ENCODE data around the gene YBEY. TPM values are rescaled to one million over a fixed set of nuclear protein-coding genes. Genes with fewer than 3 reads are reported as not detected.

Gene YBEY
- total RNA-seq, 1 experiment from 2014 or later: 35.0 TPM

DNA sequence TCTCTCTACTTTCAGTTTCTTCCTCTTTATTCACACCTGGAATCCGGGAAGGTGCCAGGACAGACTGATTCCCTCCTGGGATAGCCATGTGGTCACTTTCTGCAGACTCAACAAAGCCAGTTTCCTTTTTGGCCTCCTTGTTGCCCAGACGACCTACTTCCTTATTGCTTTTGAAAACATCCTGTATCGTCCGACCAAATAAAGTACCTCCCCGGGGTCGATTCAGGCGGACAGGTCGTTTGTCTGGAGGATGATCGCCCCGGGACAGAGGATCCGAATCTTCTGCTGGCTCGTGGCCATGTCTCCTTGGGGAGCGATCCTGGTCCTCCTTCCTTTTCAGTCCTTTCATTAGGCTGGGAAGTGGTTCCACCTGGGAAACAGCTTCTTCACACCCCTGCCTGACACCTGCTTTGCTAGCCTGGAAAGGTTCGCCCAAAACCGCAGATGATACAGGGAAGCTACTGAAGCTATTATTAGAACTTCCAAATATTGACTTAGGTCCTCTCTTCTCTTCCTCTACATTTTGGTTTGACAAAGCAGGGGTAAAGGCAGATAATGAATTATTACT lies 2.0 kb upstream of the YBEY start:
- Histone ChIP-seq H3K27me3 (ENCODE audit: control insufficient read depth, insufficient read depth, low read length) (no peaks in the 10 kb centered on the region), H3K36me3 (replicated peaks; ENCODE audit: control insufficient read depth, insufficient read depth, low read length) (peaks cover 16% of the 10 kb centered on the region), H3K4me3 (ENCODE audit: insufficient read depth, low read depth, low read length) (no peak overlapping the region)
- DNase-seq: peak; percentile 23

DNA sequence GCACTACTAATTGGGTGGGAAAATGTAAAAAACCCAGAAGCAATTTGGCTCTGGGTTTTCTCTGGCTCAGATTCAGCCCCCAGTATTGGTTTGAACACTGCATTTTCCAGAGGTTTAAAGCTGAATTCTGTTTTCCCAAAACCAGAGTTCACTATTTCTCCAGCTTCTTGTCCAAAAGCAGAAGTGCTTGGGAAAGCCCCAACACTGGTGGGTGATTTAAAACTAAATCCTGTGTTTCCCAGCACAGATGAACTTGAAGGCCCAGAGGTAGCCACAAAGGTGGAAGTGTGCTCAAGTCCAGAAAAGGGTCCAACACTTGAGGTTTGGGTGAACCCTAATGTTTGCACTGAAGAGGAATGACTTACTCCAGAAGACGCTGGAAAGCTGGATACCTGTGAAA lies 1.4 kb upstream of the YBEY start:
- Histone ChIP-seq H3K4me3 (ENCODE audit: insufficient read depth, low read depth, low read length) (no peak overlapping the region), H3K27me3 (ENCODE audit: control insufficient read depth, insufficient read depth, low read length) (no peaks in the 10 kb centered on the region), H3K36me3 (replicated peaks; ENCODE audit: control insufficient read depth, insufficient read depth, low read length) (peaks cover 10% of the 10 kb centered on the region)
- DNase-seq: no peak

DNA sequence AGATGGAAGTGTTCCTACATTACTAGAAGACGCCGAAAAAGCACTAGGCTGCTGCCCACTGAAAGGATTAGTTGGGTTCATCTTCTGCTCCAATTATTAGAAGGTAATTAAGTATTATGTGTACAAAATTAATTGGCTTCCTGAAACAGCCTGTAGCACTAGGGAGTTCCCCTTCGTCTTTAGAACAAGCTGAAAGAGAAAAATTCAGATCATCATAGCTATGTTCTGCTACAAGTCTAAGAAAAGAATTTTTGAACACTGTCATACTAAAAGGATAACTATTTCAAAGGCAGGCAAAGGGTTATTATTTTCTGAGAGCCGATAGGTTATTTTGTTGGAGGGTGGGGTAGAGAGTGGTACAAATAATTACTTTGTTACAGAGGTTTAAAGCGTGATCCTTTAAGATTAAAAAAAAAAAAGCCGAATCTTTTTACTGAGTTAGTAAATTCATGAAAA lies 908 bp upstream of the YBEY start, which contains the start of gene MCM3AP:
Gene MCM3AP (minus strand): TSS at position 406 of the 456 bp plus-strand sequence. CDS start 325 bp downstream, at position 81.
- Histone ChIP-seq H3K36me3 (replicated peaks; ENCODE audit: control insufficient read depth, insufficient read depth, low read length) (peaks cover 7% of the 10 kb centered on the region), H3K27me3 (ENCODE audit: control insufficient read depth, insufficient read depth, low read length) (no peaks in the 10 kb centered on the region), H3K4me3 (ENCODE audit: insufficient read depth, low read depth, low read length) (peak within 1 kb of the TSS; percentile 88)
- DNase-seq: no peak

DNA sequence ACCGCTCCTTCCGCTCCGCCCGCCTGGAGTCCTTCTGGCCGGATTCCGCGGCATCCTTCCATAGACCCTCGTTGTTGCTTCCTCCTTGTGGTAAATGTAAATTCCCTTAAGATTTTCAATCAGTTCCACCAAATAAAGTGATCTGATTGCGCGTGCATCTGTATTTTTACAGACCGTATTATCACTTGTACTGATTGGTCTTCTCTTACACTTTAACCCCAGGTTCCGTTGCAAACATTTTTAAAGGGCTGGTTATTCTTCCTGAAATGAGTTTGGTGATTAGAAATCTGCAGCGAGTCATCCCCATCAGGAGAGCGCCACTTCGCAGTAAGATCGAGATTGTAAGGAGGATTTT lies 483 bp downstream of the YBEY start:
- peaks cover 7% of the 10 kb centered on the region for H3K36me3 ChIP-seq (replicated peaks; ENCODE audit: control insufficient read depth, insufficient read depth, low read length)
- DNase-seq: no peak
- H3K4me3 ChIP-seq (ENCODE audit: insufficient read depth, low read depth, low read length): peak overlapping the region; percentile 88
- no peaks in the 10 kb centered on the region for H3K27me3 ChIP-seq (ENCODE audit: control insufficient read depth, insufficient read depth, low read length)

DNA sequence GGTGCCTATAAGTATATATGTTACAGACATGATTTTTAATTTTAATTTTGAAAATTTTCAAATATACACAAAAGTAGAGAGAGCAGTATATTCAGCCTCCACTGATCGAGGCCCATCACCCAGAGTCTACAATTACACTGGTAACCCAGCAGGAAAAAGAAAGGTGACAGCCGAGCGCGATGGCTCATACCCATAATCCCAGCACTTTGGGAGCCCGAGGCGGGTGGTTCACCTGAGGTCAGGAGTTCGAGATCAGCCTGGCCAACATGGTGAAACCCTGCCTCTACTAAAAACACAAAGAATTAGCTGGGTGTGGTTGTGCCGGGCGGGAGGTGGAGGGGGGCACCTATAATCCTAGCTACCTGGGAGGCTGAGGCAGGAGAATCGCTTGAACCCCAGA lies 1.4 kb downstream of the YBEY start:
- DNase-seq: no peak
- Histone ChIP-seq H3K36me3 (replicated peaks; ENCODE audit: control insufficient read depth, insufficient read depth, low read length) (peaks cover 11% of the 10 kb centered on the region), H3K4me3 (ENCODE audit: insufficient read depth, low read depth, low read length) (no peak overlapping the region), H3K27me3 (ENCODE audit: control insufficient read depth, insufficient read depth, low read length) (no peaks in the 10 kb centered on the region)

DNA sequence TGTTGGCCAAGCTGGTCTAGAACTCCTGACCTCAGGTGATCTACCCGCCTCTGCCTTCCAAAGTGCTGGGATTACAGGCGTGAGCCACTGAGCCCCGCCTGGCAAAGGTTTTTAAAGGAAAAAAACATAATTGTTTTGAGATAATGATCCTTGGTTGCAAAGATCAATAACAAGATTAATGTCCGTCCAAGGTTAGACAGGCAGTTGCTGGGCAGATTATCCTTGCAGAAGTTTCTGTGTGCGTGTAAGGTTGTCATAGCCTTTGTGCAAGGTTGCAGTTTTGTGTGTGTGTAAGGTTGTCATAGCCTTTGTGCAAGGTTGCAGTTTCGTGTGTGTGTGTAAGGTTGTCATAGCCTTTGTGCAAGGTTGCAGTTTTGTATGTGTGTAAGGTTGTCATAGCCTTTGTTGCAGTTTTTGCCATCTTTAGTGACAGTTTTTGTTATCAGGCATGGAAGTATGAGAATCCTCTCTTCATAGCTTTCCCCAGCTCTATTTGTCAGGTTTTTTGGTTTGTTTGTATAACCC lies 3.6 kb downstream of the YBEY start:
- no peak overlapping the region for H3K4me3 ChIP-seq (ENCODE audit: insufficient read depth, low read depth, low read length)
- peaks cover 8% of the 10 kb centered on the region for H3K36me3 ChIP-seq (replicated peaks; ENCODE audit: control insufficient read depth, insufficient read depth, low read length)
- H3K27me3 ChIP-seq (ENCODE audit: control insufficient read depth, insufficient read depth, low read length): no peaks in the 10 kb centered on the region
- DNase-seq: no peak

DNA sequence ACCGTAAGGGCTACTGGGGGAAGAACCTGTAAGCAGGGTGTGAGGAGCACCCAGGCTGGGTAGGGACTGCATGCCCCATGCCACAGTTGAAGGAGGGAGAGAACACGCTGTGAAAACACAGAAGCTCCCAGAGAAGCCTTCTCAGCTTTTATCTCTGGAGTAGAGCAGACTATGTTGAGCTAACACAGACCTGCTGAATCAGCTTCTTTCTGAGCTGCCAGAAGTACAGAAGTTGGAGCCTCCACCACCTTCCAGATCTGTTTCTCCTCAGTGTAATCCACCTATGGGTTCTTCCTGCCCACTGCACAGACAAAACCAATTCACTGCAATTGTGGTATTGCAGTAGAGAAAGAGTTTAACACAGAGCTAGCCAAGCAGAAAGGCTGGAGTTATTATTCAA lies 5.4 kb downstream of the YBEY start:
- Histone ChIP-seq H3K27me3 (ENCODE audit: control insufficient read depth, insufficient read depth, low read length) (no peaks in the 10 kb centered on the region), H3K4me3 (ENCODE audit: insufficient read depth, low read depth, low read length) (no peak overlapping the region), H3K36me3 (replicated peaks; ENCODE audit: control insufficient read depth, insufficient read depth, low read length) (peaks cover 8% of the 10 kb centered on the region)
- DNase-seq: no peak

DNA sequence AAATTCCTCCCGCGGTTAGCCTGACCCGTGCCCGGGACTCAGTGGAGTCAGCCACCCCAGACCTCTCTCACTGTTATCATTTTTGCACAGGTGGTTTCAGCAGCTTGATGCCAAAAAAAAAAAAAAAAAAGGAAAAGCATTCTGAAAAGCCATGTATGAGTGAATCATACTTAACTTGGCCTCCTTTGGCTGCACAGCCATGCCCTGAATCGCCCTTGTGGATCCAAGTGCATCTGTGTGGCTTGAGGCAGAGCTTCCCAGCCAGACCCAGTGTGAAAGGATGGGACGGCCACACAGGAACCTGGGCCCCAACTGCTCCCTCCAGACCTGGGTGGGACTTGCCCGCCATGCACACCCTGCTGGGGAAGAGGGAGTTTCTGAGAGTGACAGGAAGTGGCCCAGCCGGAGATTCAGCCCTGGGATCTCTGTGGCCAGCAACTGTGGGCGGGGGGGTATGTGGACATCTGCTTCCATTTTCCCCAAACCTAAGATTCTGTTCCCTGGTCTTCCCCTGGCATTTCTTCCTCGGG lies 8.6 kb downstream of the YBEY start:
- Histone ChIP-seq H3K36me3 (replicated peaks; ENCODE audit: control insufficient read depth, insufficient read depth, low read length) (peaks cover 11% of the 10 kb centered on the region), H3K4me3 (ENCODE audit: insufficient read depth, low read depth, low read length) (no peak overlapping the region), H3K27me3 (ENCODE audit: control insufficient read depth, insufficient read depth, low read length) (no peaks in the 10 kb centered on the region; the same call in none of the 2 replicates)
- DNase-seq: peak; percentile 57

DNA sequence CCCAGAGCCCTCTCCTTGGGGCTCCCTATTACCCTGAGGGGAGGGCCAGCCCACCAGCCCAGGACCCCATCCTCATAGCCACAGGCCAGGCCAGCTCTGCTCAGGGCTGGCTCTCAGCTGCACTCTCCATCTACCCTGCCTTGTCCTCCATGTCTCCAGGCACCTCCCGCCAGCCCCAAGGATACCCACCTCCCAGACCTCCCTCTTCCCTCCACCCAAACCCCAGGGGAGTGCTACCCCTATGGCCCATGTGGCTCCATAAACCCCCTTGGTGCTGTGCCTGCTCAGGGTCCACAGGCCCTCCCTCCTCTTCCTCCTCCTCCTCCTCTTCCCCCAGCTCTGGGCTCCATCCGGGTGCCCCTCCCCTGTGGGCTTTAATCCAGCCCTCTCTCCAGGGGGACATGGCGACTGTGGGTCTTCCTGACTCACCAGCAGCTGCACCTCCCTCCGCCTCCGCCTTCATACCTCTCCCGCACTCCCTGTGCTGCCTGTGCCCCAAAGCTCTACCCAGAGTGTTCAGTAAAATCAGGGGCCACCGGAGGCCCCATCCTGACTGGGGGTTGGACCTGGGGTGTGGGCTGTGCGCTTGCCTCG lies 9.1 kb downstream of the YBEY start:
- peak; percentile 75 for DNase-seq
- no peak overlapping the region for H3K4me3 ChIP-seq (ENCODE audit: insufficient read depth, low read depth, low read length)

DNA sequence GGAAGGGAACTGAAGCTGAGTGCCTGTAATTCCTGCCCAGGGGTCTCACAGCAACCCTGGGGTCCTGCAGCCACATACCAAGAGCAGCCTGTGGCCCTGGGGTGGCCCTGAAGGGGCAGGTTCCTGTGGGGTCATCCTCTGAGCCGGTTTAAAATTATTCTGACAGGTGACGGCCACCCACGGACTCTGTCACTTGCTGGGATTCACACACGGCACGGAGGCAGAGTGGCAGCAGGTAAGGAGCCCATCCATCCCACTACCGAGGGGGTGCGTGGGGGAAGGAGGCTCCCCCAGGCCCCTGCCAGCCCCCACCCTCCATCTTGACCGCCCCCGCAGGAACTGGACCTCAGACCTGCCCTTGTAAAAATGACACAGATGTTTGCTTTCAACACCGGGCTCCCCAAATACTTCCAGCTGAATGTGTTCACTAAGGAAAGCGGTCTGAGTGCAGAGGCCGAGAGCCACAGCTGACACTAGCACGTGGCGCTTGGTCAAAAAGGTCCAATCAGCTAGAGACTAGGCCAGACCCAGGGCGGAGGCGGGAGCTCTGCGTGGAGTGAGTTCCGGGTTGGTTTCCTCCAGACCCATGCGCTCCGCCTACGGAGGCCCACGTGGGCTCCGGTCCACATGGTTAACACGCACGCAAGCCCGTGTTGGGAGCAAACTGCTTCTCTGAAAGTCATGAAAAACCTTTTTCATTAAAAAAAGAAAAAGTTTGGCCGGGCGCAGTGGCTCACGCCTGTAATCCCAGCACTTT lies 10.0 kb downstream of the YBEY start:
- DNase-seq: peak; percentile 75
- Histone ChIP-seq H3K27me3 (ENCODE audit: control insufficient read depth, insufficient read depth, low read length) (no peaks in the 10 kb centered on the region; the same call in none of the 2 replicates), H3K4me3 (ENCODE audit: insufficient read depth, low read depth, low read length) (no peak overlapping the region), H3K36me3 (replicated peaks; ENCODE audit: control insufficient read depth, insufficient read depth, low read length) (peaks cover 14% of the 10 kb centered on the region)

More for the DNA sequence above, 9.1 kb downstream of the YBEY start:
- H3K36me3 ChIP-seq (replicated peaks; ENCODE audit: control insufficient read depth, insufficient read depth, low read length): peaks cover 11% of the 10 kb centered on the region
- H3K27me3 ChIP-seq (ENCODE audit: control insufficient read depth, insufficient read depth, low read length): no peaks in the 10 kb centered on the region; the same call in none of the 2 replicates

DNA sequence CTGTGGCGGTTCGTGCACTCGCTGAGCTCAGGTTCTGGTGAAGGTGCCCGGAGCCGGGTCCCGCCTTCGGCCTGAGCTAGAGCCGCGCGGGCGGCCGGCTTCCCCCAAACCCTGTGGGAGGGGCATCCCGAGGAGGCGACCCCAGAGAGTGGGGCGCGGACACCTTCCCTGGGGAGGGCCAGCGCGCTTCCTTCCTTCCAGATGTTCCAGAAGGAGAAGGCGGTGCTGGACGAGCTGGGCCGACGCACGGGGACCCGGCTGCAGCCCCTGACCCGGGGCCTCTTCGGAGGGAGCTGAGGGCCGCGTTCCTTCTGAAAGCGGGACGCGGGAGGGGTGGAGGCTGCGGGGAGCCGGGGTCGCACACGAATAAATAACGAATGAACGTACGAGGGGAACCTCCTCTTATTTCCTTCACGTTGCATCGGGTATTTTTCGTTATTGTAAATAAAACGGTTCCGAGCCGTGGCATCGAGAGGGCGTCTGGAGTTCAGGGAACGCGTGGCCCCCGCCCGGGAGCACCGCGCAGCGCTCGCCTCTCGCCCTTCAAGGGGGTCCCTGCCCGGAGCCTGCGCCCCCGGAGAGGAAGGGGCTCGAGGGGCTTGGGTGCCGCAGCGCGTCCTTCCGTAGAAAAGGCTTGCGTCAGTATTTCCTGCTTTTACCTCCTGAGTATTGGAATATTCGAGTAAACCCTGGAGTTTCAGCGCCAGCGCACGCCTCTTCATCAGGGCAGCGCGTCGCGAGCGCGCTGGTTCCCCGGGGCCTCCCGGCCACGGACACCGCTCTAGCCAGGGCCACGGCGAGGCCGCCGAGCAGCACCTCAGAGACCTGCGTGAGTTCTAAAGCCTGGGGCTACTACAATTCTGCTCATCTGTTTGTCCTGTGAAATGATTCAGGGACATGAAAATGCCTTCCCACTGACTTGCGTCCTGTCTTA lies 11.5 kb downstream of the YBEY start:
- DNase-seq: peak; percentile 82
- H3K27me3 ChIP-seq (ENCODE audit: control insufficient read depth, insufficient read depth, low read length): no peaks in the 10 kb centered on the region; the same call in none of the 2 replicates
- peak overlapping the region; percentile 39 for H3K4me3 ChIP-seq (ENCODE audit: insufficient read depth, low read depth, low read length)
- peaks cover 6% of the 10 kb centered on the region for H3K36me3 ChIP-seq (replicated peaks; ENCODE audit: control insufficient read depth, insufficient read depth, low read length)

DNA sequence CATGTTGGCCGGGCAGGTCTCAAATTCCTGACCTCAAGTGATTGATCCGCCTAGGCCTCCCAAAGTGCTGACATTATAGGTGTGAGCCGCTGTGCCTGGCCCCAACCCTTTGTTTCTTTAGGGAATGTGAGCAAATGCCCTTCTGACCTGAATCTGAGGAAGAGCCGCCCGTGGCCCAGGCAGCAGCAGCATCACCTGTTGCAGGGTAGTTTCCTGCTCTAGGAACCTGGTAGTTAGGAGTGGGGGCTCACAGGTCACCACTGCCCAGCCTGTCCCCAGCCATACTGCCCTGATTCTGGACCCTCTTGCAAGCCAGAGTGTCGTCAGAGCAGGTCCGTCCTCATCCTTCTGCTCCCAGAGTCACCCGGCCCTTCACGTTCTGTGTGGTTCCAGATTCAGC lies 13.0 kb downstream of the YBEY start:
- Histone ChIP-seq H3K4me3 (ENCODE audit: insufficient read depth, low read depth, low read length) (no peak overlapping the region), H3K27me3 (ENCODE audit: control insufficient read depth, insufficient read depth, low read length) (no peaks in the 10 kb centered on the region; the same call in none of the 2 replicates), H3K36me3 (replicated peaks; ENCODE audit: control insufficient read depth, insufficient read depth, low read length) (peaks cover 6% of the 10 kb centered on the region)
- DNase-seq: no peak

DNA sequence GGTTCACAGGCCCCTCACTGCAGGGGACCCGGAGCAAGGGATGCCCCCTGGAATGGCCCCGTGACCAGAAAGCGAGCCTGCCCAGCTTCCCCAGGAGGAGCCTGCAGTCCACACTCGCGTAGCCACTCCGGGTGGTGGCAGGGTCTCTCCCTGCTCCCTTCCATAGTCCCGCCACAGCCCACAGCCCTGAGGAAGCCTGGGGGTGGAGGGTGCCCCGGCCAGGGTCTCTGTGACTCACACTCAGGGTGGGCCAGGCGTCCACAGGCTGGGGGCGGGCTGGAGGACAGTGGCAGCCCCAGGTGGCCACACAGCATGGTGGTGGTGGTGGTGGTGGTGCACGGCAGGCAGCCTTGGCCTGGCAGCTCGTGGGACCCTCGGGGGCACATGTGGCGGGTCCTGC lies 15.6 kb downstream of the YBEY start:
- DNase-seq: peak; percentile 36
- Histone ChIP-seq H3K36me3 (replicated peaks; ENCODE audit: control insufficient read depth, insufficient read depth, low read length) (peaks cover 10% of the 10 kb centered on the region), H3K4me3 (ENCODE audit: insufficient read depth, low read depth, low read length) (no peak overlapping the region), H3K27me3 (ENCODE audit: control insufficient read depth, insufficient read depth, low read length) (no peaks in the 10 kb centered on the region; the same call in none of the 2 replicates)

DNA sequence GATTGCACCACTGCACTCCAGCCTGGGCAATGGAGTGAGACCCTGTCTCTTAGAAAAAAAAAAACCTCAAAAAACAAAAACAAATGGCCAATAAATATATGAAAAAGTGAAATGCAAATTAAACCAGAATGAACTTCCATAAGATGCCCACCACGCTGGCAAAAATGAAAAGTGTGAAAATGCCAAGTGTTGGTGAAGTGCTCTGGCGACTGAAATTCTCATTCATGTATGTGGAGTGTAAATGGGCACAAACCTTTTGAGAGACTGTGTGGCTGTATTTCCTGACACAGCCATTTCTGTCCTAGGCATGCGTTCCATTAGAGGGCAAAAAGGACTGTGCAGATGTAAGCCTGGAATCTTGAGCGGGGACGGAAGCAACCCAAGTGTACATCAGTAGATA lies 18.3 kb downstream of the YBEY start:
- Histone ChIP-seq H3K36me3 (replicated peaks; ENCODE audit: control insufficient read depth, insufficient read depth, low read length) (peaks cover 8% of the 10 kb centered on the region), H3K27me3 (ENCODE audit: control insufficient read depth, insufficient read depth, low read length) (no peaks in the 10 kb centered on the region), H3K4me3 (ENCODE audit: insufficient read depth, low read depth, low read length) (no peak overlapping the region)
- DNase-seq: no peak

Measured in H7 (cell line).